Tongue (tissue), 2 donors: ENCODE results near the gene PTCRA. TPM values are rescaled to one million over a fixed set of nuclear protein-coding genes. Genes with fewer than 3 reads are reported as not detected.

Experiments
- DNase-seq: peaks from one replicate; pipeline ENCODE4 v3.0.0-alpha.2; 2015
- total RNA-seq: library from RNA; depleted of rRNA; stranded (reverse); fragments of >200 nt; gene quantifications from one replicate; pipeline ENCODE4 v1.2.3, GENCODE V29; 2014

The PTCRA gene
- total RNA-seq, 1 donor from 2014 or later: 1.8 TPM

- no peak for DNase-seq
These were observed 58.1 kb downstream of the PTCRA start for GRCh38 chr6:42973926-42974325.

- no peak for DNase-seq
These were observed 59.2 kb downstream of the PTCRA start for GRCh38 chr6:42974919-42975505.

Other genes with a start within 250 kb of the PTCRA start
- 4.2 TPM for gene PRPH2, start 193.5 kb upstream of the PTCRA start, total RNA-seq
- gene TBCC, start 169.9 kb upstream of the PTCRA start, total RNA-seq: 30.3 TPM
- 16.6 TPM for gene BICRAL, start 134.0 kb upstream of the PTCRA start, total RNA-seq
- gene RPL7L1, start 36.4 kb upstream of the PTCRA start, total RNA-seq: 134 TPM
- gene CNPY3, start 13.4 kb downstream of the PTCRA start, total RNA-seq: 23.7 TPM
- 0.41 TPM for gene GNMT, start 44.7 kb downstream of the PTCRA start, total RNA-seq
- 23.1 TPM for gene PEX6, start 63.1 kb downstream of the PTCRA start, total RNA-seq
- 37.3 TPM for gene PPP2R5D, start 68.5 kb downstream of the PTCRA start, total RNA-seq
- 23.8 TPM for gene MEA1, start 97.9 kb downstream of the PTCRA start, total RNA-seq
- 249 TPM for gene KLHDC3, start 98.2 kb downstream of the PTCRA start, total RNA-seq
- gene RRP36, start 105.6 kb downstream of the PTCRA start, total RNA-seq: 45.0 TPM
- 37.4 TPM for gene CUL7, start 137.8 kb downstream of the PTCRA start, total RNA-seq
- gene MRPL2, start 143.4 kb downstream of the PTCRA start, total RNA-seq: 20.9 TPM
- gene KLC4, start 143.6 kb downstream of the PTCRA start, total RNA-seq: 32.3 TPM
- gene PTK7, start 160.3 kb downstream of the PTCRA start, total RNA-seq: 67.8 TPM